Liver (tissue), 3 donors: ENCODE measurements around the gene SGCD.

Experiments used
- GABPA ChIP-seq, 2 donors: IDR thresholded peaks in 1 of 2; conservative IDR thresholded peaks in 1 of 2; 2 replicates each; pipeline ENCODE4 v1.6.1; 2016; ENCODE audit warnings: antibody characterized with exemption in 2 of 2, mild to moderate bottlenecking in 1 of 2, moderate library complexity in 1 of 2
- RAD21 ChIP-seq, 2 donors: IDR thresholded peaks; 2 replicates each; pipeline ENCODE4 v1.6.1; 2016; ENCODE audit warnings: antibody characterized with exemption in 2 of 2, mild to moderate bottlenecking in 2 of 2
- TAF1 ChIP-seq: conservative IDR thresholded peaks from 2 replicates; pipeline ENCODE4 v1.6.1; 2016; ENCODE audit warnings: antibody characterized with exemption, mild to moderate bottlenecking
- TF ChIP-seq, protein P1 (sequence below): fragments of 150-350 bp; IDR thresholded peaks from 2 replicates; pipeline ENCODE4 v1.5.1; 2017; ENCODE audit warnings: improper control_type of control experiment, low read depth, low read length; ENCODE audit not compliant: missing input control
- TF ChIP-seq, protein P2 (sequence below): IDR thresholded peaks from 2 replicates; pipeline ENCODE4 v1.6.1; 2016; ENCODE audit warnings: antibody characterized with exemption
- donor health status: healthy.
- donor health status: healthy.

DNA sequence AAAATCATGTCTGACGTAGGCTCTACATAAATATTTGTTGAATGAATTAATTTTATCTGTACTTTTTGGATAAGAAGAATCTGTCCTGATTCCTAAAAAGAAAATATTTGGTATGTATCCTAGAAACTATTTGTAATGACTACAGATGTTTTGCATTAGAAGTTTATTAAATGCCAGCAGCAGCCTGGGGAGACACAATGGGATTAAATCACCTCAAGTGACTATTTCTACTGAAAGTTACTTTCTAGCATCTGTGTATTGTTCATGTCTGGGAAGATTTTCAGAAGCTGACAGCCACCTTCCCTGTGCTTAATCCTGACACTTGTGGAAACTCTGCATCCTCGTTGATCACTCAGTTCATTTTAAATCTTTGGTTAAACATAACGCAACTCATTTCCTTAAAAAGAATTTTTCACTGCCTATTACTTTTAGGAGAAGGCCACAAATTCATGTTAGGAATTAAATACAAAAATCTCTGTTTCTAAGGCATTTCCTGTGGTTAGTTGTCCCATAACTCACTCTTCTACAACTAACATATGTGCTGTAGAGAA lies 313.8 kb downstream of the SGCD start:
- TF ChIP-seq, protein P1, sequence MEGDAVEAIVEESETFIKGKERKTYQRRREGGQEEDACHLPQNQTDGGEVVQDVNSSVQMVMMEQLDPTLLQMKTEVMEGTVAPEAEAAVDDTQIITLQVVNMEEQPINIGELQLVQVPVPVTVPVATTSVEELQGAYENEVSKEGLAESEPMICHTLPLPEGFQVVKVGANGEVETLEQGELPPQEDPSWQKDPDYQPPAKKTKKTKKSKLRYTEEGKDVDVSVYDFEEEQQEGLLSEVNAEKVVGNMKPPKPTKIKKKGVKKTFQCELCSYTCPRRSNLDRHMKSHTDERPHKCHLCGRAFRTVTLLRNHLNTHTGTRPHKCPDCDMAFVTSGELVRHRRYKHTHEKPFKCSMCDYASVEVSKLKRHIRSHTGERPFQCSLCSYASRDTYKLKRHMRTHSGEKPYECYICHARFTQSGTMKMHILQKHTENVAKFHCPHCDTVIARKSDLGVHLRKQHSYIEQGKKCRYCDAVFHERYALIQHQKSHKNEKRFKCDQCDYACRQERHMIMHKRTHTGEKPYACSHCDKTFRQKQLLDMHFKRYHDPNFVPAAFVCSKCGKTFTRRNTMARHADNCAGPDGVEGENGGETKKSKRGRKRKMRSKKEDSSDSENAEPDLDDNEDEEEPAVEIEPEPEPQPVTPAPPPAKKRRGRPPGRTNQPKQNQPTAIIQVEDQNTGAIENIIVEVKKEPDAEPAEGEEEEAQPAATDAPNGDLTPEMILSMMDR, result no peak
- TF ChIP-seq TAF1, result no peak
- TF ChIP-seq, protein P2, sequence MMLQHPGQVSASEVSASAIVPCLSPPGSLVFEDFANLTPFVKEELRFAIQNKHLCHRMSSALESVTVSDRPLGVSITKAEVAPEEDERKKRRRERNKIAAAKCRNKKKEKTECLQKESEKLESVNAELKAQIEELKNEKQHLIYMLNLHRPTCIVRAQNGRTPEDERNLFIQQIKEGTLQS, result no peak
- no peak for TF ChIP-seq RAD21 (IDR thresholded peaks at IDR 0.05)
- no peak for TF ChIP-seq GABPA (IDR thresholded peaks at IDR 0.05 in 1 of 2, conservative IDR thresholded peaks at IDR 0.05 in 1 of 2)
